Measurements from ENCODE around the gene TREM2. TPM values are rescaled to one million over a fixed set of nuclear protein-coding genes. Genes with fewer than 3 reads are reported as not detected.

Gene TREM2
- total and polyA plus RNA-seq, 2 of the 8 experiments (the other 6 are each of a cell fraction or from before 2014, with no cell fraction given): 0.20 TPM; not detected in 1

DNA sequence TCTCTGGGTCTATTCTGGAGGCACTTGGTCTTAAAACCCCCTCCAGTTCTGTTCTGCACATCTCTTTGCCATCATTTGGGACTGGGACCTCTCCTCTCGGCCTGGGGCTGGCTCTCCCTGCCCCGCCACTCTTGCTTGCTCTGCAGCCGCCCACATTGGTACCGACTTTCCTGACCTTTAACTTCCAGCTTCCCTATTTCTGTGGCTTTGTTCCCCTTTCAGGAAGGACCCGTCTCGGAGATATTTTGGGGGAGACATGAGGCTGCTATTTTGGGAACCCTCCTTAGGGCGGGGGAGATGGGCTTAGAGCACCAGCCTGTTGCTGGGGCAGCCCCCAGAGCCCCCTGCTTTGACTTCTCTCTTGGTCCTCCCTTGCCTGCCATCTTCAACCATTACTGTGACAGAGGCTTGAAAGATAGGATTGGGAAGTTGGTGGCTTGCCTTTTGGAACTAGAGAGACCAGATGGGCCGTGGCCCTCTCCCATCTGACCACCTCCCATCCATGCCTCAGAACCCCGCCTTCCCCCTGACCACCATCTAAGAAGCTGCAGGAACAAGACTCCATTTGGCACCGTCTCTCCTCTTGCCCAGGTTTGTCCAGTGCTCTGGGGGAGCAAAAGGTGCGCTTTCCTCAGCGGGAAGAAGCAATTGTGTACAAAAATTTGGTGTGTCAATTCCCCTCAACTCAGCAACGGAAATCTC is 914 bp downstream of the TREM2 start:
- no peaks in the 10 kb centered on the region for H3K23me2 ChIP-seq (ENCODE audit: low read depth, low read length)
- no peak overlapping the region for H4K8ac ChIP-seq (ENCODE audit: extremely low read depth, insufficient read depth, low read length)
- no peak overlapping the region for H2BK20ac ChIP-seq (ENCODE audit: low read length)
- TF ChIP-seq BCL11A (IDR thresholded peaks at IDR 0.05; ENCODE audit: low read depth in 2 of 2, low read length in 2 of 2): no peak
- TF ChIP-seq SUZ12 (IDR thresholded peaks at IDR 0.05; ENCODE audit: low read length): no peak
- no peak for TF ChIP-seq CBX5 (IDR thresholded peaks at IDR 0.05; ENCODE audit: low read depth, low read length)

More for the DNA sequence above, 914 bp downstream of the TREM2 start:
- H3K4me2 ChIP-seq (ENCODE audit: insufficient read depth in 1 of 2, low read depth in 2 of 2, low read length in 2 of 2): no peak overlapping the region
- no peaks in the 10 kb centered on the region for H3K27me3 ChIP-seq (replicated peaks in 1 of 4; ENCODE audit: control insufficient read depth in 3 of 4, extremely low read depth in 1 of 4, insufficient read depth in 3 of 4, low read length in 3 of 4)
- no peaks in the 10 kb centered on the region for H3K9me3 ChIP-seq (ENCODE audit: insufficient read depth in 2 of 2, low read depth in 1 of 2, low read length in 1 of 2)
- H3K79me1 ChIP-seq (ENCODE audit: low read depth, low read length): no peaks in the 10 kb centered on the region
- 92% methylated on average over 13 of the region's 13 CpGs; no CpG with 5 or more reads in 1 of the 2 experiments for WGBS, 2 experiments (ENCODE audit: extremely low coverage in 1 of 2, insufficient coverage in 1 of 2, insufficient read length in 1 of 2, insufficient replicate concordance in 2 of 2, low coverage in 1 of 2, low lambda C conversion rate in 2 of 2, missing lambda C conversion rate in 1 of 2)
- no peak overlapping the region for H2AK5ac ChIP-seq (ENCODE audit: low read depth, low read length)
- H3K18ac ChIP-seq (ENCODE audit: extremely low read depth, low read length): no peak overlapping the region
- no peaks in the 10 kb centered on the region for H4K20me1 ChIP-seq (replicated peaks in 1 of 2; ENCODE audit: control insufficient read depth in 1 of 2, insufficient read depth in 2 of 2, low read length in 2 of 2)
- H3K36me3 ChIP-seq (ENCODE audit: control insufficient read depth in 2 of 4, insufficient read depth in 4 of 4, low read length in 3 of 4): no peaks in the 10 kb centered on the region
- no peak overlapping the region for H3K23ac ChIP-seq (ENCODE audit: insufficient read length)
- H3K9ac ChIP-seq (replicated peaks in 1 of 4; ENCODE audit: extremely low read depth in 1 of 4, low read depth in 3 of 4, low read length in 3 of 4): no peak overlapping the region
- no peak overlapping the region for H3K56ac ChIP-seq (replicated peaks; ENCODE audit: insufficient read length, low read depth, low read length)
- H2BK5ac ChIP-seq (ENCODE audit: low read depth, low read length): no peak overlapping the region
- H2AFZ ChIP-seq (ENCODE audit: low read length): no peak overlapping the region
- no peak overlapping the region for H3K14ac ChIP-seq (ENCODE audit: insufficient read length)
- ChIA-PET POLR2A (ENCODE audit: partially characterized antibody) (no interaction called here), CTCF (ENCODE audit: partially characterized antibody) (interaction anchor here (1.3 to 2.1 kb wide), 3 partner anchors 21 to 30 kb away, joined by 4 to 6 read pairs (median 4); no protein-coding TSS in a partner anchor)
- no peak overlapping the region for H4K5ac ChIP-seq (ENCODE audit: insufficient read length, low read depth, low read length)
- no peaks in the 10 kb centered on the region for H3K4me1 ChIP-seq (replicated peaks in 1 of 4; ENCODE audit: control insufficient read depth in 3 of 4, insufficient read depth in 4 of 4, low read length in 3 of 4)
- H3K4ac ChIP-seq (replicated peaks; ENCODE audit: insufficient read length, low read depth, low read length): no peak overlapping the region
- H2BK120ac ChIP-seq (replicated peaks; ENCODE audit: low read depth, low read length): no peak overlapping the region
- no peak overlapping the region for H2BK15ac ChIP-seq (ENCODE audit: low read length)
- H3K4me3 ChIP-seq (ENCODE audit: extremely low read depth in 1 of 4, insufficient read depth in 2 of 4, low read depth in 3 of 4, low read length in 4 of 4): no peak overlapping the region
- peak in 1 of 2 experiments; percentile 20 for DNase-seq (ENCODE audit: low read depth in 1 of 2, low spot score in 2 of 2)
- no peak overlapping the region for H3K27ac ChIP-seq (ENCODE audit: low read depth, low read length)
- no peak overlapping the region for H2BK12ac ChIP-seq (ENCODE audit: low read depth, low read length)
- no peak overlapping the region for H4K91ac ChIP-seq (replicated peaks; ENCODE audit: insufficient read length, low read length)
- no peak for FAIRE-seq
- no peaks in the 10 kb centered on the region for H3K79me2 ChIP-seq (ENCODE audit: control insufficient read depth in 1 of 2, insufficient read depth in 2 of 2, low read length in 2 of 2)
